Measurements from ENCODE around the gene SRSF2.
"Not testable (repeated sequence)": the region's sequence is repeated elsewhere in the genome, so short reads cannot be mapped to it uniquely, and the experiment has no call there.

Gene SRSF2

DNA sequence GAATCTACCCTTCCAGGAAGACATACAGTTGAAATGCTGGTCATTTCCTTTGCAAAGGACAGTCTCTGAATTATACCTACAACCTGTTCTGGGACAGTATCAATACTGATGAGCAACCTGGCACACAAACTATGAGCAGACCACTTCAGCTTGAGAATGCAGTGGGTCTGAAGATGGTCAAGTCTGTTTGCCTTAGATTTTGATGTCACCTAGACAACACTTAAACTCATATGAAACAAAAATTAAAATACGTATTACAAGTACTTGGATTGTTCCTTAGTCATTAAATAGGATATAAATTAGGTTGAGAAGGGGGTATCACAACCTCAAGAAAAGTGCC lies 3.5 kb downstream of the SRSF2 start:
- Histone ChIP-seq H4K20me1 (ENCODE audit: insufficient read depth, low read length, poor library complexity, severe bottlenecking) (peaks cover 76% of the 10 kb centered on the region), H3K36me3 (ENCODE audit: insufficient read depth, low read length) (peaks cover 52% of the 10 kb centered on the region), H3K9ac (ENCODE audit: low read depth, low read length, poor library complexity, severe bottlenecking) (peak overlapping the region; percentile 100), H3F3A (ENCODE audit: low read depth) (peaks cover 11% of the 10 kb centered on the region), H3K9me3 (ENCODE audit: insufficient read depth, low read depth, low read length) (no peaks in the 10 kb centered on the region), H3K79me2 (ENCODE audit: insufficient read depth, low read length) (peaks cover 89% of the 10 kb centered on the region), H3K4me3 (ENCODE audit: low read length, poor library complexity, severe bottlenecking) (peak overlapping the region; percentile 99), H3K4me2 (ENCODE audit: low read depth, low read length, poor library complexity, severe bottlenecking) (peak overlapping the region; percentile 93), H3K27me3 (ENCODE audit: insufficient read depth, low read length, poor library complexity, severe bottlenecking) (peaks cover 19% of the 10 kb centered on the region), H3K9me2 (replicated peaks; ENCODE audit: low read depth, low read length) (no peaks in the 10 kb centered on the region), H2AFZ (ENCODE audit: low read length) (no peak overlapping the region), H3K4me1 (ENCODE audit: insufficient read depth, low read length, poor library complexity, severe bottlenecking) (peaks cover 52% of the 10 kb centered on the region)
- TF ChIP-seq EZH2phosphoT487 (IDR thresholded peaks at IDR 0.05; ENCODE audit: borderline replicate concordance) = no peak
- TF ChIP-seq, protein P1, sequence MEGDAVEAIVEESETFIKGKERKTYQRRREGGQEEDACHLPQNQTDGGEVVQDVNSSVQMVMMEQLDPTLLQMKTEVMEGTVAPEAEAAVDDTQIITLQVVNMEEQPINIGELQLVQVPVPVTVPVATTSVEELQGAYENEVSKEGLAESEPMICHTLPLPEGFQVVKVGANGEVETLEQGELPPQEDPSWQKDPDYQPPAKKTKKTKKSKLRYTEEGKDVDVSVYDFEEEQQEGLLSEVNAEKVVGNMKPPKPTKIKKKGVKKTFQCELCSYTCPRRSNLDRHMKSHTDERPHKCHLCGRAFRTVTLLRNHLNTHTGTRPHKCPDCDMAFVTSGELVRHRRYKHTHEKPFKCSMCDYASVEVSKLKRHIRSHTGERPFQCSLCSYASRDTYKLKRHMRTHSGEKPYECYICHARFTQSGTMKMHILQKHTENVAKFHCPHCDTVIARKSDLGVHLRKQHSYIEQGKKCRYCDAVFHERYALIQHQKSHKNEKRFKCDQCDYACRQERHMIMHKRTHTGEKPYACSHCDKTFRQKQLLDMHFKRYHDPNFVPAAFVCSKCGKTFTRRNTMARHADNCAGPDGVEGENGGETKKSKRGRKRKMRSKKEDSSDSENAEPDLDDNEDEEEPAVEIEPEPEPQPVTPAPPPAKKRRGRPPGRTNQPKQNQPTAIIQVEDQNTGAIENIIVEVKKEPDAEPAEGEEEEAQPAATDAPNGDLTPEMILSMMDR (conservative IDR thresholded peaks at IDR 0.05; ENCODE audit: low read length) = no peak

DNA sequence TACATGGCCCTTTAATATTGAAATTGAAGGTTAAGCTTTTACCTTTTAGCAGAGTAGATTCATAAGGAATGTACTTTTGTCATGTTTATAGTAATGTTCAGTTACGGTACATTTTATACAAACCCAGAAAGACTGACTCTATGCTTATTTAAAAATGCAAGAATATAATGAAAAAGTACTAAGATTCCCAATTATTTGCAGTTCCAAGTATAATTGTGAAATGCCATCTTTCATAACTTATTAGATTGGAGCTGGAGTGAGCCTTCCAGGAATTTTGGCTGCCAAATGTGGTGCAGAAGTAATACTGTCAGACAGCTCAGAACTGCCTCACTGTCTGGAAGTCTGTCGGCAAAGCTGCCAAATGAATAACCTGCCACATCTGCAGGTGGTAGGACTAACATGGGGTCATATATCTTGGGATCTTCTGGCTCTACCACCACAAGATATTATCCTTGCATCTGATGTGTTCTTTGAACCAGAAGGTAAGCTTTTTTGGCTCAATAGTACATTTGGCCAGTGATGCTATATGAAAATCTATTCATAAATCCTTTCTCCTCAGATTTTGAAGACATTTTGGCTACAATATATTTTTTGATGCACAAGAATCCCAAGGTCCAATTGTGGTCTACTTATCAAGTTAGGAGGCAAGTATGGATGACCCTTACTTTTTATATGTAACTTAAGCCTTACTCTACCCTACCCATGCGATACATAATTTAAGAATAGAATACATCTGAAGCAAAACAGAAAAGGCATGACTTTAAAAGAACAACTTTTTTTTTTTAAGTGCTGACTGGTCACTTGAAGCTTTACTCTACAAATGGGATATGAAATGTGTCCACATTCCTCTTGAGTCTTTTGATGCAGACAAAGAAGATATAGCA lies 4.2 kb downstream of the SRSF2 start:
- Histone ChIP-seq H3K9me2 (replicated peaks; ENCODE audit: low read depth, low read length) (no peaks in the 10 kb centered on the region), H2AFZ (ENCODE audit: low read length) (no peak overlapping the region), H3K4me2 (ENCODE audit: low read depth, low read length, poor library complexity, severe bottlenecking) (peak overlapping the region; percentile 93), H3K9me3 (ENCODE audit: insufficient read depth, low read depth, low read length) (no peaks in the 10 kb centered on the region), H3K4me3 (ENCODE audit: low read length, poor library complexity, severe bottlenecking) (peak overlapping the region; percentile 99), H3K79me2 (ENCODE audit: insufficient read depth, low read length) (peaks cover 89% of the 10 kb centered on the region), H3K27me3 (ENCODE audit: insufficient read depth, low read length, poor library complexity, severe bottlenecking) (peaks cover 19% of the 10 kb centered on the region), H3K36me3 (ENCODE audit: insufficient read depth, low read length) (peaks cover 52% of the 10 kb centered on the region), H3K9ac (ENCODE audit: low read depth, low read length, poor library complexity, severe bottlenecking) (peak overlapping the region; percentile 100), H3K4me1 (ENCODE audit: insufficient read depth, low read length, poor library complexity, severe bottlenecking) (peaks cover 49% of the 10 kb centered on the region), H4K20me1 (ENCODE audit: insufficient read depth, low read length, poor library complexity, severe bottlenecking) (peaks cover 72% of the 10 kb centered on the region), H3F3A (ENCODE audit: low read depth) (peaks cover 11% of the 10 kb centered on the region)
- TF ChIP-seq, protein P1 (conservative IDR thresholded peaks at IDR 0.05; ENCODE audit: low read length) = no peak
- TF ChIP-seq EZH2phosphoT487 (IDR thresholded peaks at IDR 0.05; ENCODE audit: borderline replicate concordance) = no peak

DNA sequence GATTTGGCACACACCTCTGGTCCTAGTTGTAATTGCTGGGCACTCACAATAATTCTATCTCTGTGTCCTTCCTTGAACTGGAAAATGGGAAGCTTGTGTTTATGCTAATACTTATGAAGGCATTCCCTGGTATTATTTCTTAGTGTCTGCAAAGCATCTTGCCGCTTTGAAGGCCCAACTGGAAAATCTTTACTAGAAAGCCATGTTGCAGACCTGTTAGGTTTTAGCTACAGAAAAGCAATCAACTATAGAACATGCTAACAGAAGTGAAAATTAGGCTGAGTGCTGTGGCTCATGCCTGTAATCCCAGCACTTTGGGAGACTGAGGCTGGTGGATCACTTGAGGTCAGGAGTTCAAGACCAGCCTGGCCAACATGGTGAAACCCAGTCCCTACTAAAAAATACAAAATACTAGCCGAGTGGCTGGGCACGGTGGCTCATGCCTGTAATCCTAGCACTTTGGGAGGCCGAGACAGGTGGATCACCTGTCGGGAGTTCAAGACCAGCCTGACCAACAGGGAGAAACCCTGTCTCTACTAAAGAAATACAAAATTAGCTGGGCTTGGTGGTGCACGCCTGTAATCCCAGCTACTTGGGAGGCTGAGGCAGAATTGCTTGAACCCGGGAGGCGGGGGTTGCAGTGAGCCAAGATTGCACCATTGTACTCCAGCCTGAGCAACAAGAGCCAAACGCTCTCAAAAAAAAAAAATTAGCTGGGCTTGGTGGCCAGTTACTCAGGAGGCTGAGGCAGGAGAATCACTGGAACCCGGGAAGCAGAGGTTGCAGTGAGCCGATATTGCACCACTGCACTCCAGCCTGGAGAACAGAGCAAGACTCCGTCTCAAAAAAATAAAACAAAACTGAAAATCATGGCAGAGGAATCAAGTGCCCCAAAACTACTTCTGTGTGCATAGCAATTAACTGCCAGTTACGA lies 5.1 kb downstream of the SRSF2 start:
- H3F3A ChIP-seq (ENCODE audit: low read depth) = peaks cover 14% of the 10 kb centered on the region
- H3K4me2 ChIP-seq (ENCODE audit: low read depth, low read length, poor library complexity, severe bottlenecking) = peak overlapping the region; percentile 93
- peaks cover 52% of the 10 kb centered on the region for H3K36me3 ChIP-seq (ENCODE audit: insufficient read depth, low read length)
- H3K9me2 ChIP-seq (replicated peaks; ENCODE audit: low read depth, low read length); H3K9me3 ChIP-seq (ENCODE audit: insufficient read depth, low read depth, low read length); H2AFZ ChIP-seq (ENCODE audit: low read length): not testable (repeated sequence)
- peak overlapping the region; percentile 99 for H3K4me3 ChIP-seq (ENCODE audit: low read length, poor library complexity, severe bottlenecking)
- peaks cover 54% of the 10 kb centered on the region for H3K4me1 ChIP-seq (ENCODE audit: insufficient read depth, low read length, poor library complexity, severe bottlenecking)
- H3K27me3 ChIP-seq (ENCODE audit: insufficient read depth, low read length, poor library complexity, severe bottlenecking) = peaks cover 19% of the 10 kb centered on the region
- H3K79me2 ChIP-seq (ENCODE audit: insufficient read depth, low read length) = peaks cover 97% of the 10 kb centered on the region
- H4K20me1 ChIP-seq (ENCODE audit: insufficient read depth, low read length, poor library complexity, severe bottlenecking) = peaks cover 81% of the 10 kb centered on the region
- peak overlapping the region; percentile 100 for H3K9ac ChIP-seq (ENCODE audit: low read depth, low read length, poor library complexity, severe bottlenecking)
